Spleen (tissue), 11 donors: Measurements from ENCODE around the gene NRAS. TPM values are rescaled to one million over a fixed set of nuclear protein-coding genes. Genes with fewer than 3 reads are reported as not detected.

Source experiments
- DNase-seq: peaks from one replicate; pipeline ENCODE4 v3.0.0-alpha.2; 2020
- H3K27ac ChIP-seq, 8 donors: fragments of 200-600 bp; sonication (generic) in 7 of 8; 1 replicate in 4 of 8; 2 replicates in 4 of 8; pipeline versions ENCODE4 v1.5.0 to v1.8.0; 2016 to 2021; ENCODE audit warnings: inconsistent platforms in 4 of 8, mild to moderate bottlenecking in 4 of 8, moderate library complexity in 1 of 8
- H3K27me3 ChIP-seq, 7 donors: fragments of 200-600 bp; sonication (generic) in 6 of 7; replicated peaks in 1 of 7; 1 replicate in 4 of 7; 2 replicates in 3 of 7; pipeline versions ENCODE4 v1.5.0 to v1.8.0; 2016 to 2021; ENCODE audit warnings: inconsistent platforms in 3 of 7, mild to moderate bottlenecking in 1 of 7
- H3K36me3 ChIP-seq, 6 donors: fragments of 200-600 bp; sonication (generic) in 5 of 6; 1 replicate in 4 of 6; 2 replicates in 2 of 6; pipeline versions ENCODE4 v1.5.0 to v1.8.0; 2016 to 2021; ENCODE audit warnings: inconsistent platforms in 2 of 6
- H3K4me1 ChIP-seq, 6 donors: fragments of 200-600 bp; sonication (generic) in 5 of 6; 1 replicate in 3 of 6; 2 replicates in 3 of 6; pipeline versions ENCODE4 v1.5.0 to v1.8.0; 2016 to 2021; ENCODE audit warnings: inconsistent platforms in 3 of 6
- H3K4me3 ChIP-seq, 8 donors: fragments of 200-600 bp; sonication (generic) in 7 of 8; 1 replicate in 4 of 8; 2 replicates in 4 of 8; pipeline versions ENCODE4 v1.5.0 to v1.8.0; 2016 to 2021; ENCODE audit warnings: inconsistent platforms in 4 of 8, mild to moderate bottlenecking in 4 of 8, moderate library complexity in 2 of 8
- H3K9me3 ChIP-seq, 8 donors: fragments of 200-600 bp; sonication (generic) in 7 of 8; 1 replicate in 4 of 8; 2 replicates in 4 of 8; pipeline versions ENCODE4 v1.5.0 to v1.8.0; 2016 to 2021; ENCODE audit warnings: inconsistent platforms in 4 of 8
- POLR2A ChIP-seq, 3 donors: fragments of 450-650 bp; IDR thresholded peaks; one replicate each; pipeline ENCODE4 v1.5.1; 2017; ENCODE audit warnings: antibody characterized with exemption in 3 of 3, mild to moderate bottlenecking in 1 of 3
- POLR2AphosphoS5 ChIP-seq, 3 donors: sonication (generic); formaldehyde crosslinking; IDR thresholded peaks; one replicate each; pipeline ENCODE4 v1.5.1; 2017; ENCODE audit warnings: antibody characterized with exemption in 3 of 3
- WGBS, 5 donors: extraction: QIAGEN DNeasy Blood & Tissue Kit in 3 of 5; methylation state at CpG; one replicate each; pipeline versions ENCODE4 v1.1.5 to v1.1.7; 2013 to 2018; 5-methylcytosine and 5-hydroxymethylcytosine counted together
- intact Hi-C: fragments of 100-400 bp; cut with DNase I; formaldehyde crosslinking; loops from one replicate; pipeline ENCODE4 v1.15.0; 2023; ENCODE audit warnings: low total_unique reads
- polyA plus RNA-seq, 3 donors: library from polyadenylated mRNA; stranded (reverse); fragments of 200-250 nt; gene quantifications; one replicate each; pipeline ENCODE4 v1.2.1, GENCODE V29; 2013
- small RNA-seq, 4 donors: library from RNA; depleted of rRNA; stranded (forward); fragments of <200 nt; gene quantifications; one replicate each; pipeline ENCODE3, GENCODE V24; 2016
- total RNA-seq, 7 donors: library from RNA; depleted of rRNA in 3 of 7; stranded (reverse); fragments of >200 nt in 3 of 7; fragmentation: NEBNext Ultra II Directional in 4 of 7; extraction: Animal tissue kit (Norgen Biotek cat#: 25700) in 4 of 7; gene quantifications; one replicate each; pipeline versions ENCODE4 v1.1.0 to v1.2.1, GENCODE V29; 2016 to 2021
- TF ChIP-seq, protein P1 (sequence below), 11 experiments: fragments of 200-600 bp in 7 of 11; fragments of 450-650 bp in 4 of 11; sonication (generic) in 4 of 11; IDR thresholded peaks in 8 of 11; conservative IDR thresholded peaks in 3 of 11; 1 replicate in 7 of 11; 2 replicates in 4 of 11; pipeline versions ENCODE4 v1.4.0 to v1.8.0; 2016 to 2021; ENCODE audit warnings: antibody characterized with exemption in 11 of 11, inconsistent platforms in 4 of 11, mild to moderate bottlenecking in 1 of 11
- donor health status: healthy with polysubstance abuse.
- donor health status: DM: no; HTN: no; CAD: no; lungs with moderate emphysema.
- donor health status: DM: no; HTN: no; CAD: no.
- donor health status: Bipolar disorder and iron deficiency.
- donor health status: healthy.
- donor health status: DM: no; HTN: no; CAD: no.
- donor health status: DM: yes; HTN: yes; CAD: no.

NRAS gene
- total and polyA plus RNA-seq, 10 donors = 14.0 to 45.3 (median 29.0) TPM

DNA sequence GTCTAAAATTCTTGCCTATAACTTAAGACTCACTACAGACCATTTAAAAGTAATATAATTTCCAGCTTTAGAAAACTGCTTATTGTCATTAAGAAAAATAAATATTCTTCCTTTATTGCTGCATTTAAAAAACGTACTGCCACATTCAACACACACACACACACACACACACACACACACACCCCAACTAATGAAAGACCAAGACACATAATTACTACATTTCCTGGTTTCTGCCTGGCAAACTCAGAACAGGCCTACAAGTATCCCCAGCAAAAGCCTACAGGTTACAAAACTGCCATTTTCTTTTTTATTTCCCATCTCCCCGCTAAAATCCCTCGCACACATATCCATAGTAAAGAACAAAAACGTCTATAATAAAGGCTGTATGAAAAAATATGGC, 48.2 kb downstream of the NRAS start:
- Histone ChIP-seq H3K9me3 (no peaks in the 10 kb centered on the region), H3K27ac (no peak overlapping the region), H3K4me3 (no peak overlapping the region), H3K4me1 (peaks cover 0 to 23% (median 12%) of the 10 kb centered on the region in 6 donors), H3K27me3 (peaks cover 0 to 14% (median 0%) of the 10 kb centered on the region in 7 donors), H3K36me3 (no peaks in the 10 kb centered on the region)
- intact Hi-C loops = no loop called here
- TF ChIP-seq POLR2A (IDR thresholded peaks at IDR 0.05) (no peak), POLR2AphosphoS5 (IDR thresholded peaks at IDR 0.05) (no peak)
- TF ChIP-seq, protein P1, sequence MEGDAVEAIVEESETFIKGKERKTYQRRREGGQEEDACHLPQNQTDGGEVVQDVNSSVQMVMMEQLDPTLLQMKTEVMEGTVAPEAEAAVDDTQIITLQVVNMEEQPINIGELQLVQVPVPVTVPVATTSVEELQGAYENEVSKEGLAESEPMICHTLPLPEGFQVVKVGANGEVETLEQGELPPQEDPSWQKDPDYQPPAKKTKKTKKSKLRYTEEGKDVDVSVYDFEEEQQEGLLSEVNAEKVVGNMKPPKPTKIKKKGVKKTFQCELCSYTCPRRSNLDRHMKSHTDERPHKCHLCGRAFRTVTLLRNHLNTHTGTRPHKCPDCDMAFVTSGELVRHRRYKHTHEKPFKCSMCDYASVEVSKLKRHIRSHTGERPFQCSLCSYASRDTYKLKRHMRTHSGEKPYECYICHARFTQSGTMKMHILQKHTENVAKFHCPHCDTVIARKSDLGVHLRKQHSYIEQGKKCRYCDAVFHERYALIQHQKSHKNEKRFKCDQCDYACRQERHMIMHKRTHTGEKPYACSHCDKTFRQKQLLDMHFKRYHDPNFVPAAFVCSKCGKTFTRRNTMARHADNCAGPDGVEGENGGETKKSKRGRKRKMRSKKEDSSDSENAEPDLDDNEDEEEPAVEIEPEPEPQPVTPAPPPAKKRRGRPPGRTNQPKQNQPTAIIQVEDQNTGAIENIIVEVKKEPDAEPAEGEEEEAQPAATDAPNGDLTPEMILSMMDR (IDR thresholded peaks at IDR 0.05 in 8 of 11, conservative IDR thresholded peaks at IDR 0.05 in 3 of 11) = no peak
- DNase-seq = no peak
- WGBS, 5 donors = 75 to 91% (median 82%) methylated on average over 4 of the region's 4 CpGs

DNA sequence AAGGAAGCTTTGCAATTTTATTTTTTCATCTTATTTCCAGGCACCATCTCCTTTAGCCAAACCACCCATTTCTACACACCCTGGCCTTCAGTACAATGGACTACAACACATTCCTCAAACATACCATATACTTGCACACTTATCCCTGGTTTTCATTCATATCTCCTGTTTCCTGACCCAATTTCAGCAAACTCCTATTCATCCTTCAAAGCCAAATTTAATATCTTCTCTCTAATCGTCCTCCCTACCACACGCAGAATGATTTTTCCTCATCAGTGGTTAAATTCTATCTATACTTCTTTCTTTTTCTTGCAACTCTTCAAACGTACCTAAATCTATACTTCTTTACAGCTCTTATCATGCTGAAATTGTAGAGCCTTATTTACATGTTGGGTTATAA, 49.6 kb downstream of the NRAS start:
- H3K27me3 ChIP-seq = peaks cover 0 to 14% (median 0%) of the 10 kb centered on the region in 7 donors
- H3K27ac ChIP-seq = no peak overlapping the region
- H3K4me1 ChIP-seq = peaks cover 0 to 23% (median 12%) of the 10 kb centered on the region in 6 donors
- no peak overlapping the region for H3K4me3 ChIP-seq
- TF ChIP-seq POLR2AphosphoS5 (IDR thresholded peaks at IDR 0.05) (no peak), POLR2A (IDR thresholded peaks at IDR 0.05) (no peak)
- TF ChIP-seq, protein P1 (IDR thresholded peaks at IDR 0.05 in 8 of 11, conservative IDR thresholded peaks at IDR 0.05 in 3 of 11) = no peak
- no peak for DNase-seq
- intact Hi-C loops = no loop called here
- WGBS, 5 donors = 84 to 98% (median 90%) methylated on average over 3 of the region's 3 CpGs
- no peaks in the 10 kb centered on the region for H3K36me3 ChIP-seq
- H3K9me3 ChIP-seq = no peaks in the 10 kb centered on the region

DNA sequence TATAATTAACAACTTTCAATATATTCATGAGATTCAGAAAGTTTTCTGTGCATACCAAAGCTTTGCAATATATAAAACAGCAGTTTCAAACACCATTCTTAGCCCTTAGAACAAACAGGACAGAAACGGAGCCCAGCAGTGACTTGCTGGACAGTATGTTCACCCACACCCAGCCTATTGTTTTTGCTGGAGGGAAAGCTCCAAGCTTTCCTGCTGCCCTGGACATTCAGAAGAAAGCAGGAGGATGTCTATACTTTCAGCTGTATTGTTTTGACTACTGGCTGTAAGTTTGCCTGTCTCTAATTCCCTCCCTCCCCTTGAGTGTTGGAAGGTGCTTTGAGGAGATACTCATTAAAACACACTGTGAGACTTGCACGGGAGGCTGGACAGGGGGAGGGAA, 56.3 kb downstream of the NRAS start:
- DNase-seq = no peak
- no peaks in the 10 kb centered on the region for H3K36me3 ChIP-seq
- no peak overlapping the region for H3K4me3 ChIP-seq
- no peak overlapping the region for H3K27ac ChIP-seq
- H3K27me3 ChIP-seq = peaks cover 0 to 16% (median 0%) of the 10 kb centered on the region in 7 donors
- no peaks in the 10 kb centered on the region for H3K9me3 ChIP-seq
- intact Hi-C loops = no loop called here
- no peaks in the 10 kb centered on the region for H3K4me1 ChIP-seq
- TF ChIP-seq POLR2A (IDR thresholded peaks at IDR 0.05) (no peak), POLR2AphosphoS5 (IDR thresholded peaks at IDR 0.05) (no peak)
- TF ChIP-seq, protein P1 (IDR thresholded peaks at IDR 0.05 in 8 of 11, conservative IDR thresholded peaks at IDR 0.05 in 3 of 11) = no peak
- 51 to 67% (median 60%) methylated on average over 2 of the region's 2 CpGs for WGBS, 5 donors

Small RNAs within 50 kb of the gene (small RNA-seq; reads per million reads assigned to genes)
- gene RN7SL432P = 0 reads per million in 4 donors
- gene RNY1P13 = 0 reads per million in 4 donors

Other genes with a start within 250 kb of the NRAS start
- 10 to 100 TPM; 36.6 to 59.4 (median 47.3) TPM for gene TRIM33, start 205.6 kb downstream of the NRAS start, total RNA-seq
- 10 to 100 TPM in 2 of 3 donors, 1 to 10 TPM in 1; 8.9 to 17.5 (median 10.8) TPM for gene TRIM33, start 205.6 kb downstream of the NRAS start, polyA plus RNA-seq
- gene BCAS2, start 135.2 kb downstream of the NRAS start, total RNA-seq = 10 to 100 TPM; 20.3 to 29.7 (median 28.4) TPM
- 10 to 100 TPM; 23.3 to 37.1 (median 33.2) TPM for gene BCAS2, start 135.2 kb downstream of the NRAS start, polyA plus RNA-seq
- gene DENND2C, start 46.7 kb downstream of the NRAS start, total RNA-seq = 1 to 10 TPM; 1.3 to 3.1 (median 1.9) TPM
- gene DENND2C, start 46.7 kb downstream of the NRAS start, polyA plus RNA-seq = under 1 TPM; 0.28 to 0.29 (median 0.29) TPM
- 1 to 10 TPM in 5 of 7 donors, under 1 TPM in 2; 0.28 to 3.1 (median 1.2) TPM for gene AMPD1, start 21.2 kb downstream of the NRAS start, total RNA-seq
- gene AMPD1, start 21.2 kb downstream of the NRAS start, polyA plus RNA-seq = 1 to 10 TPM in 1 of 3 donors, under 1 TPM in 2; 0.09 to 1.2 (median 0.52) TPM
- 1,000 to 10,000 TPM in 2 of 7 donors, 100 to 1,000 TPM in 5; 407 to 1,126 (median 475) TPM for gene CSDE1, start 41.2 kb upstream of the NRAS start, total RNA-seq
- gene CSDE1, start 41.2 kb upstream of the NRAS start, polyA plus RNA-seq = 100 to 1,000 TPM; 102 to 134 (median 120) TPM
- gene SIKE1, start 63.9 kb upstream of the NRAS start, total RNA-seq = 10 to 100 TPM; 28.1 to 51.0 (median 39.8) TPM
- gene SIKE1, start 63.9 kb upstream of the NRAS start, polyA plus RNA-seq = 10 to 100 TPM; 10.1 to 16.2 (median 16.1) TPM
- not detected for gene SYCP1, start 138.1 kb upstream of the NRAS start, total RNA-seq
- gene SYCP1, start 138.1 kb upstream of the NRAS start, polyA plus RNA-seq = not detected